ENCODE measurements around the gene ZCCHC7. TPM values are rescaled to one million over a fixed set of nuclear protein-coding genes. Genes with fewer than 3 reads are reported as not detected.
"Not testable (repeated sequence)": the region's sequence is repeated elsewhere in the genome, so short reads cannot be mapped to it uniquely, and the experiment has no call there.

The ZCCHC7 gene
- total and polyA plus RNA-seq, 9 donors = 15.8 to 37.4 (median 28.4) TPM

GRCh38 chr9:37390759-37391158 is 270.4 kb downstream of the ZCCHC7 start:
- H3K4me1 ChIP-seq (ENCODE audit: insufficient read depth) = no peaks in the 10 kb centered on the region
- no peaks in the 10 kb centered on the region for H3K9me3 ChIP-seq
- intact Hi-C loops (cut with DNase I) = no loop called here
- WGBS, 3 donors = 39 to 47% (median 43%) methylated on average over 7 of the region's 7 CpGs
- DNase-seq = no peak
- no peak overlapping the region for H3K4me3 ChIP-seq
- TF ChIP-seq POLR2A (IDR thresholded peaks at IDR 0.05) (no peak), CTCF (IDR thresholded peaks at IDR 0.05) (no peak), EP300 (IDR thresholded peaks at IDR 0.05) (no peak)
- H3K36me3 ChIP-seq = no peaks in the 10 kb centered on the region
- H3K27me3 ChIP-seq = no peaks in the 10 kb centered on the region
- H3K27ac ChIP-seq = no peak overlapping the region

- Histone ChIP-seq H3K4me3 (no peak overlapping the region), H3K27ac (no peak overlapping the region), H3K9me3 (no peaks in the 10 kb centered on the region), H3K4me1 (ENCODE audit: insufficient read depth) (no peaks in the 10 kb centered on the region), H3K27me3 (no peaks in the 10 kb centered on the region), H3K36me3 (no peaks in the 10 kb centered on the region)
- DNase-seq = no peak
- intact Hi-C loops (cut with DNase I) = no loop called here
- 73 to 83% (median 73%) methylated on average over 8 of the region's 8 CpGs for WGBS, 3 donors
- no peak for TF ChIP-seq CTCF (IDR thresholded peaks at IDR 0.05)
- no peak for TF ChIP-seq POLR2A (IDR thresholded peaks at IDR 0.05)
- no peak for TF ChIP-seq EP300 (IDR thresholded peaks at IDR 0.05)
Measured at GRCh38 chr9:37392272-37392671, 271.9 kb downstream of the ZCCHC7 start.

- 25 to 54% (median 52%) methylated on average over 12 of the region's 12 CpGs for WGBS, 3 donors
- no peaks in the 10 kb centered on the region for H3K36me3 ChIP-seq
- H3K4me1 ChIP-seq (ENCODE audit: insufficient read depth) = no peaks in the 10 kb centered on the region
Measured at GRCh38 chr9:37395229-37395628, 274.9 kb downstream of the ZCCHC7 start.

GRCh38 chr9:37395663-37396062 is 275.3 kb downstream of the ZCCHC7 start:
- intact Hi-C loops (cut with DNase I) = no loop called here
- DNase-seq = no peak
- H3K27ac ChIP-seq = no peak overlapping the region
- H3K4me3 ChIP-seq = no peak overlapping the region
- no peaks in the 10 kb centered on the region for H3K9me3 ChIP-seq
- H3K4me1 ChIP-seq (ENCODE audit: insufficient read depth) = no peaks in the 10 kb centered on the region
- TF ChIP-seq CTCF (IDR thresholded peaks at IDR 0.05) (no peak), POLR2A (IDR thresholded peaks at IDR 0.05) (no peak), EP300 (IDR thresholded peaks at IDR 0.05) (no peak)
- H3K27me3 ChIP-seq = no peaks in the 10 kb centered on the region
- WGBS, 3 donors = 73 to 76% (median 73%) methylated on average over 8 of the region's 8 CpGs
- H3K36me3 ChIP-seq = no peaks in the 10 kb centered on the region

More at GRCh38 chr9:37395229-37395628, 274.9 kb downstream of the ZCCHC7 start:
- intact Hi-C loops (cut with DNase I) = no loop called here
- H3K9me3 ChIP-seq = no peaks in the 10 kb centered on the region
- DNase-seq = no peak
- no peak for TF ChIP-seq POLR2A (IDR thresholded peaks at IDR 0.05)
- no peak for TF ChIP-seq EP300 (IDR thresholded peaks at IDR 0.05)
- TF ChIP-seq CTCF (IDR thresholded peaks at IDR 0.05) = no peak
- no peak overlapping the region for H3K27ac ChIP-seq
- no peaks in the 10 kb centered on the region for H3K27me3 ChIP-seq
- H3K4me3 ChIP-seq = no peak overlapping the region

- H3K27ac ChIP-seq; DNase-seq; intact Hi-C loops (cut with DNase I); H3K9me3 ChIP-seq; H3K27me3 ChIP-seq; H3K4me3 ChIP-seq; H3K4me1 ChIP-seq (ENCODE audit: insufficient read depth); H3K36me3 ChIP-seq: not testable (repeated sequence)
- 91 to 98% (median 97%) methylated on average over 3 of the region's 3 CpGs for WGBS, 3 donors
Measured at GRCh38 chr9:37397948-37398347, 277.6 kb downstream of the ZCCHC7 start.
